ENCODE results near the gene ADIG.

- TF ChIP-seq, protein P1, sequence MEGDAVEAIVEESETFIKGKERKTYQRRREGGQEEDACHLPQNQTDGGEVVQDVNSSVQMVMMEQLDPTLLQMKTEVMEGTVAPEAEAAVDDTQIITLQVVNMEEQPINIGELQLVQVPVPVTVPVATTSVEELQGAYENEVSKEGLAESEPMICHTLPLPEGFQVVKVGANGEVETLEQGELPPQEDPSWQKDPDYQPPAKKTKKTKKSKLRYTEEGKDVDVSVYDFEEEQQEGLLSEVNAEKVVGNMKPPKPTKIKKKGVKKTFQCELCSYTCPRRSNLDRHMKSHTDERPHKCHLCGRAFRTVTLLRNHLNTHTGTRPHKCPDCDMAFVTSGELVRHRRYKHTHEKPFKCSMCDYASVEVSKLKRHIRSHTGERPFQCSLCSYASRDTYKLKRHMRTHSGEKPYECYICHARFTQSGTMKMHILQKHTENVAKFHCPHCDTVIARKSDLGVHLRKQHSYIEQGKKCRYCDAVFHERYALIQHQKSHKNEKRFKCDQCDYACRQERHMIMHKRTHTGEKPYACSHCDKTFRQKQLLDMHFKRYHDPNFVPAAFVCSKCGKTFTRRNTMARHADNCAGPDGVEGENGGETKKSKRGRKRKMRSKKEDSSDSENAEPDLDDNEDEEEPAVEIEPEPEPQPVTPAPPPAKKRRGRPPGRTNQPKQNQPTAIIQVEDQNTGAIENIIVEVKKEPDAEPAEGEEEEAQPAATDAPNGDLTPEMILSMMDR (IDR thresholded peaks at IDR 0.05; ENCODE audit: insufficient read depth, low read length, poor library complexity, severe bottlenecking) = no peak
- no peak for TF ChIP-seq EZH2phosphoT487 (conservative IDR thresholded peaks at IDR 0.05; ENCODE audit: low read length)
Measured at GRCh38 chr20:38599410-38599882, 18.4 kb downstream of the ADIG start.

Measured in SU-DHL-6 (cell line).